ENCODE data around the gene BAIAP3.
"Not testable (repeated sequence)": the region's sequence is repeated elsewhere in the genome, so short reads cannot be mapped to it uniquely, and the experiment has no call there.

BAIAP3 gene

GRCh38 chr16:1325261-1325660, 8.2 kb upstream of the BAIAP3 start:
- no peak overlapping the region for H3K4me3 ChIP-seq (replicated peaks; ENCODE audit: low read depth, low read length)
- TF ChIP-seq, protein P1, sequence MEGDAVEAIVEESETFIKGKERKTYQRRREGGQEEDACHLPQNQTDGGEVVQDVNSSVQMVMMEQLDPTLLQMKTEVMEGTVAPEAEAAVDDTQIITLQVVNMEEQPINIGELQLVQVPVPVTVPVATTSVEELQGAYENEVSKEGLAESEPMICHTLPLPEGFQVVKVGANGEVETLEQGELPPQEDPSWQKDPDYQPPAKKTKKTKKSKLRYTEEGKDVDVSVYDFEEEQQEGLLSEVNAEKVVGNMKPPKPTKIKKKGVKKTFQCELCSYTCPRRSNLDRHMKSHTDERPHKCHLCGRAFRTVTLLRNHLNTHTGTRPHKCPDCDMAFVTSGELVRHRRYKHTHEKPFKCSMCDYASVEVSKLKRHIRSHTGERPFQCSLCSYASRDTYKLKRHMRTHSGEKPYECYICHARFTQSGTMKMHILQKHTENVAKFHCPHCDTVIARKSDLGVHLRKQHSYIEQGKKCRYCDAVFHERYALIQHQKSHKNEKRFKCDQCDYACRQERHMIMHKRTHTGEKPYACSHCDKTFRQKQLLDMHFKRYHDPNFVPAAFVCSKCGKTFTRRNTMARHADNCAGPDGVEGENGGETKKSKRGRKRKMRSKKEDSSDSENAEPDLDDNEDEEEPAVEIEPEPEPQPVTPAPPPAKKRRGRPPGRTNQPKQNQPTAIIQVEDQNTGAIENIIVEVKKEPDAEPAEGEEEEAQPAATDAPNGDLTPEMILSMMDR (IDR thresholded peaks at IDR 0.05; ENCODE audit: low read depth, low read length, missing control alignments), result no peak

GRCh38 chr16:1325673-1326371, 7.6 kb upstream of the BAIAP3 start:
- TF ChIP-seq, protein P1 (IDR thresholded peaks at IDR 0.05; ENCODE audit: low read depth, low read length, missing control alignments), result no peak
- no peak overlapping the region for H3K4me3 ChIP-seq (replicated peaks; ENCODE audit: low read depth, low read length)
- DNase-seq (ENCODE audit: extremely low read depth, low read depth), result no peak

More at GRCh38 chr16:1325261-1325660, 8.2 kb upstream of the BAIAP3 start:
- DNase-seq (ENCODE audit: extremely low read depth, low read depth), result no peak

GRCh38 chr16:1326391-1326790, 7.1 kb upstream of the BAIAP3 start:
- H3K4me3 ChIP-seq (replicated peaks; ENCODE audit: low read depth, low read length), result no peak overlapping the region
- DNase-seq (ENCODE audit: extremely low read depth, low read depth), result no peak
- TF ChIP-seq, protein P1 (IDR thresholded peaks at IDR 0.05; ENCODE audit: low read depth, low read length, missing control alignments), result no peak

- no peak overlapping the region for H3K4me3 ChIP-seq (replicated peaks; ENCODE audit: low read depth, low read length)
- TF ChIP-seq, protein P1 (IDR thresholded peaks at IDR 0.05; ENCODE audit: low read depth, low read length, missing control alignments), result no peak
- no peak for DNase-seq (ENCODE audit: extremely low read depth, low read depth)
These were observed 6.4 kb upstream of the BAIAP3 start for GRCh38 chr16:1326946-1327618.

GRCh38 chr16:1327619-1327947, 5.9 kb upstream of the BAIAP3 start:
- H3K4me3 ChIP-seq (replicated peaks; ENCODE audit: low read depth, low read length), result no peak overlapping the region
- TF ChIP-seq, protein P1 (IDR thresholded peaks at IDR 0.05; ENCODE audit: low read depth, low read length, missing control alignments), result no peak
- no peak for DNase-seq (ENCODE audit: extremely low read depth, low read depth)

GRCh38 chr16:1328136-1328535, 5.3 kb upstream of the BAIAP3 start:
- not testable (repeated sequence) for DNase-seq (ENCODE audit: extremely low read depth, low read depth); H3K4me3 ChIP-seq (replicated peaks; ENCODE audit: low read depth, low read length)

DNA sequence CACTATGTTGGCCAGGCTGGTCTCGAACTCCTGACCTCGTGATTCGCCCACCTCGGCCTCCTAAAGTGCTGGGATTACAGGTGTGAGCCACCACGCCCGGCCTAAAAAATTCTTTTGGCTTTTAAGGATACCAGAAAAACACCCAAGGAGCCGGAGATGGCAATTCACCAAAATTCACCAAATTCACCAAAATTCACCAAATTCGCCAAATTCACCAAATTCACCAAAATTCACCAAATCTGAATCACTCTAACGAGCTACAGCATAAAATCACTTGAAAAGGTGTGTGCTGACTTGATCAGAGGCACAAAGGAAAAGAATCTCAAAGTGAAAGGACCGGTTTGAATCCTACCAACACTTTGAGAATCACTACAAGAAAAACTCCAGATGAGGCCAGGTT, 4.5 kb upstream of the BAIAP3 start:
- DNase-seq (ENCODE audit: extremely low read depth, low read depth); H3K4me3 ChIP-seq (replicated peaks; ENCODE audit: low read depth, low read length): not testable (repeated sequence)

Data from HFF-Myc (cell line).